Measurements from ENCODE around the gene RAB6B.

RAB6B gene

GRCh38 chr3:133877221-133877620 is 18.5 kb downstream of the RAB6B start:
- no peak overlapping the region for H3K4me3 ChIP-seq (ENCODE audit: low read length)
- TF ChIP-seq CTCF (conservative IDR thresholded peaks at IDR 0.05; ENCODE audit: low read length) = no peak
- DNase-seq (ENCODE audit: low read depth) = no peak

- no peak for DNase-seq (ENCODE audit: low read depth)
- TF ChIP-seq CTCF (conservative IDR thresholded peaks at IDR 0.05; ENCODE audit: low read length) = no peak
- H3K4me3 ChIP-seq (ENCODE audit: low read length) = no peak overlapping the region
Observed at GRCh38 chr3:133874761-133875438, 20.8 kb downstream of the RAB6B start.

GRCh38 chr3:133874344-133874743 is 21.3 kb downstream of the RAB6B start:
- DNase-seq (ENCODE audit: low read depth) = no peak
- no peak for TF ChIP-seq CTCF (conservative IDR thresholded peaks at IDR 0.05; ENCODE audit: low read length)
- no peak overlapping the region for H3K4me3 ChIP-seq (ENCODE audit: low read length)

GRCh38 chr3:133872781-133873180 is 22.9 kb downstream of the RAB6B start:
- no peak overlapping the region for H3K4me3 ChIP-seq (ENCODE audit: low read length)
- no peak for DNase-seq (ENCODE audit: low read depth)
- TF ChIP-seq CTCF (conservative IDR thresholded peaks at IDR 0.05; ENCODE audit: low read length) = no peak

GRCh38 chr3:133872161-133872560 is 23.5 kb downstream of the RAB6B start:
- no peak overlapping the region for H3K4me3 ChIP-seq (ENCODE audit: low read length)
- no peak for TF ChIP-seq CTCF (conservative IDR thresholded peaks at IDR 0.05; ENCODE audit: low read length)
- no peak for DNase-seq (ENCODE audit: low read depth)

GRCh38 chr3:133871368-133872090 is 24.2 kb downstream of the RAB6B start:
- no peak overlapping the region for H3K4me3 ChIP-seq (ENCODE audit: low read length)
- TF ChIP-seq CTCF (conservative IDR thresholded peaks at IDR 0.05; ENCODE audit: low read length) = no peak
- DNase-seq (ENCODE audit: low read depth) = no peak

- no peak for TF ChIP-seq CTCF (conservative IDR thresholded peaks at IDR 0.05; ENCODE audit: low read length)
- DNase-seq (ENCODE audit: low read depth) = no peak
- no peak overlapping the region for H3K4me3 ChIP-seq (ENCODE audit: low read length)
Observed at GRCh38 chr3:133870822-133871221, 24.9 kb downstream of the RAB6B start.

Measured in AG10803 (cell line).